Measurements from ENCODE around the gene ELK4.

ELK4 gene

GRCh38 chr1:205567716-205568115 lies 64.1 kb downstream of the ELK4 start:
- no peak for TF ChIP-seq CTCF (IDR thresholded peaks at IDR 0.05; ENCODE audit: extremely low read depth, insufficient read depth, missing control alignments)
- in situ Hi-C loops (cut with MboI; ENCODE audit: low pct_unique_long_range_greater_than_20kb, low sequenced_read_pairs, unreplicated experiment): no loop called here
- DNase-seq (ENCODE audit: low spot score): no peak

GRCh38 chr1:205565799-205566198 lies 66.0 kb downstream of the ELK4 start:
- no peak for TF ChIP-seq CTCF (IDR thresholded peaks at IDR 0.05; ENCODE audit: extremely low read depth, insufficient read depth, missing control alignments)
- DNase-seq (ENCODE audit: low spot score): no peak
- in situ Hi-C loops (cut with MboI; ENCODE audit: low pct_unique_long_range_greater_than_20kb, low sequenced_read_pairs, unreplicated experiment): no loop called here

GRCh38 chr1:205563927-205564441 lies 67.8 kb downstream of the ELK4 start:
- in situ Hi-C loops (cut with MboI; ENCODE audit: low pct_unique_long_range_greater_than_20kb, low sequenced_read_pairs, unreplicated experiment): no loop called here
- no peak for TF ChIP-seq CTCF (IDR thresholded peaks at IDR 0.05; ENCODE audit: extremely low read depth, insufficient read depth, missing control alignments)
- no peak for DNase-seq (ENCODE audit: low spot score)

GRCh38 chr1:205561501-205562203 lies 70.2 kb downstream of the ELK4 start:
- no peak for DNase-seq (ENCODE audit: low spot score)
- TF ChIP-seq CTCF (IDR thresholded peaks at IDR 0.05; ENCODE audit: extremely low read depth, insufficient read depth, missing control alignments): no peak
- in situ Hi-C loops (cut with MboI; ENCODE audit: low pct_unique_long_range_greater_than_20kb, low sequenced_read_pairs, unreplicated experiment): no loop called here
